NCI-H2171 treated with DMSO at 0.1 percent for 48 hours (cell line): ENCODE data around the gene U2SURP.
A peak's percentile ranks its signal among the peaks of the same experiment; 100 is the strongest.

Source experiments
- DNase-seq: peaks from one replicate; lab custom pipeline; 2025; lab: John Stamatoyannopoulos, UW

The U2SURP gene

GRCh38 chr3:143001369-143002082 is at the start of gene U2SURP:
Gene U2SURP, plus strand, starts transcription at chr3:143001570. Its CDS starts 59 bp downstream, at chr3:143001629.
- peak; percentile 99 for DNase-seq

- DNase-seq = no peak
Measured at GRCh38 chr3:142951794-142952193, 49.6 kb upstream of the U2SURP start.

DNA sequence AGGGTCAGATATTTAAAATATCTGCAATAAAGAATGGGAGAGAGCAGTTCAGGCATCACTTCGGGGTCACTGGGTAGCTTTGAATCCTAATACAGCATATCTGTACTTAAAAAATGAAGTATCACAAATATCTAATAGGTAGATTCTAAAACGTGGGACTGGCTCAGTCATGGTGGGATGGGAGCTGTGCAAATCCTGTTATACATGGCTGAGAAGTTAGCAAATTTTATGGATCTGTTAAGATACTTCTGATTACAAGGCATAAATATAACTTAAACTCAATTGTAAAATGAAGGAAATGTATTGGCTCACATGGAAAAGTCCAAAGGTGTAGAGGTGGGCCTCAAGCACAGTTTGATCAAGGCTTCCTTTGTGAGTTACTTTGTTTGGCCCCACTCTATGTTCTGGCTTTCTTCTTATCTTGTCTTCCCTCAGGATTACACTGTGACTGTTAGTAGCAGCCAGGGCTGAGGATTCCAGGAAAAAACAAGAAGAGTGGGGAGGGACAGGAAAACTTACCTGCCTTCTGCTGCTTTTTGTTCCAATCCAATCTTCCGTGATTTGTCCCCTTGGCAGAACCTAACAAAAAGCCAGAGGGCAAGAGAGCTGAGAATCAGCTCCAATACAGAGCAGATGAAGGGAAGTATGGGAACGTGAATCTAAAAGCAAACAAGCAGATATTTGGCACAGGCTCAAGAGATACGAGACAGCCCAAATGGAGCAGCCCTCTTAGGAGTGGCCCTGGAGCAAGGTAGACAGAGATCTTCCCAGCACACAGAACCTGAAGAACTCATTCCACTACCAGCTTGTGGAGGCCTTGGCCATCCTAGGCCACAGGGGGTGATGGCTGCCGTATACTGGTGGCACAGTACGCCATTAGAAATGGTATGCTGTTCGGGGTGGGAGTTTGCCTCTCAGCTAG is 48.8 kb upstream of the U2SURP start:
- no peak for DNase-seq

- DNase-seq = no peak
Measured at GRCh38 chr3:142953443-142953842, 47.9 kb upstream of the U2SURP start.

- DNase-seq = no peak
Measured at GRCh38 chr3:142958707-142959106, 42.7 kb upstream of the U2SURP start.

DNA sequence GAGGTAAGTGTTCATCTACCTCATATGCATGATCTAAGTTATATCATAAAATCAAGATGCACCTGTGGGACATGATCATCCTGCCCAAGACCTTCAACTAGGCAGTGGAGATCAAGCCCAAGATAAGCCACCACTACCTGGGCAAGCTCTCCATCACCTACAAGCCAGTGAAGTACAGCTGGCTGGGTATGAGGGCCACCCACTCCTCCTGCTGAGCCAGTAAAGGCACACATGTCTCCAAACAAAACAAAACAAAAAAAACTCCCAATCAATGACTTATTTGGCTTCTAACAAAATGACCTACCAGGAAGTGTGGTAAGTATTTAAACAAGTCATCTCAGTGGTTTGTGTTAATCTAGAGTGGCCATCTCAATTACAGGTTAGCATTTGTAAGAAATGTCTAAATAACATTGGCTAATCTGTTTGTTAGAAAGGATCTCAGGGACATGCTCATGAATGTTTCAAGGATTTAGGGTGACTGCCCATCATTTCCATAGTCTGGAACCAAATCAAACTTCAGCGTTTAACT is 41.0 kb upstream of the U2SURP start:
- no peak for DNase-seq

GRCh38 chr3:142961539-142961938 is 39.8 kb upstream of the U2SURP start:
- DNase-seq = no peak

GRCh38 chr3:142962175-142962519 is 39.2 kb upstream of the U2SURP start:
- no peak for DNase-seq

GRCh38 chr3:142962520-142963233 is 38.7 kb upstream of the U2SURP start:
- DNase-seq = no peak

DNA sequence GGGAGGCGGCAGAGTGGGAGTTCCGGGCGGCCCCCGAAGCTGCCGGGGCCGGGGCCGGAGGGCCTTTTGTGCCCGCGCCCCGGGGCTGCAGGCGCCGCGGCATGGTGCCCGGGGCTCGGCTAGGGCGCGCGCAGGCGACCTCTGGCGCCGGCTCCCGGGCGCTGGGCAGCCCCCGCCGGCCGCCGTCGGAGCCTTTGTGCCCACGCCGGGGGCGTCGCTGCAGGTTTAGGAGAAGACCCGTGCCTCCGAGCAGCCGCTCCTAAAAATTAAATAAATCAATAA is 38.2 kb upstream of the U2SURP start:
- DNase-seq = peak; percentile 52

- peak; percentile 58 for DNase-seq
Measured at GRCh38 chr3:142963516-142964448, 37.6 kb upstream of the U2SURP start, which contains the start of gene PAQR9. Gene PAQR9, minus strand, starts transcription at chr3:142963674. Its CDS starts 338 bp downstream, at chr3:142963336.

DNA sequence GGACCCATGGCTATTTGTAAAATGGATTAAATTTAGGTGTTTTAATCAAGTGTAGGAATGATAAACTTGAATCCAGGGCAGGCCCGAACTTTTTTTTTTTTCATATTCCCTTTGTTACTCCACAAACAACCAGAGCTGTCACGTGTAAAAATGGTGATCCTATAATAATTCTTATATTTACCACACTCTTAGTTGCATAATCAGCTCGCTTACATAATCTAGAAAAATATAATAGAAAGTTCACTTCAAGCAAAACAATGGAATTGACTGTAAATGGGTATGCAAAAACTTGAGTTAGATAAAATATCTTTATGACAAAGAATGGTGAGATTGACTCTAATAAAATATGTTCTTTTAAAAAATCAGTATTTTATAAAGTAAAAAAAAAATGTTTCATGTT is 35.8 kb upstream of the U2SURP start:
- DNase-seq = no peak

DNA sequence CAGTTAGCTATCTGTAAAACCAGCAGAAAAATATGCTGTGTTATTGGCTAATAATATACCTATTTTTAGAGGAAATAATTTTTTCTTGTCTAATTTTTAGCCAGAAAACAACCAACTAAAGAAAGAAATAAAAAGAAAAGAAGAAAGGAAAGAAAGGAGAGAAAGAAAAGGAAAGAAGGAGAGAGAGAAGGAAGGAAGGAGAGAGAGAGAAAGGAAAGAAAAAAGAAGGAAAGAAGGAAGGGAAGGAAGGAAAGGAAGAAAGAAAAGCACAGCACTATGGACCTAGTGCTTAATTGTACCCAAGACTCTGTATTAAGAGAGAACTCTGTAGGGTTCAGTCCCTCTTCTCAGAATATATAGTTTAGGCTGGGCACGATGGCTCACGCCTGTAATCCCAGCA is 34.6 kb upstream of the U2SURP start:
- no peak for DNase-seq

GRCh38 chr3:142968319-142969025 is 32.9 kb upstream of the U2SURP start:
- no peak for DNase-seq

- no peak for DNase-seq
Measured at GRCh38 chr3:142971431-142971830, 29.9 kb upstream of the U2SURP start.

GRCh38 chr3:142972092-142972753 is 29.1 kb upstream of the U2SURP start:
- DNase-seq = no peak

DNA sequence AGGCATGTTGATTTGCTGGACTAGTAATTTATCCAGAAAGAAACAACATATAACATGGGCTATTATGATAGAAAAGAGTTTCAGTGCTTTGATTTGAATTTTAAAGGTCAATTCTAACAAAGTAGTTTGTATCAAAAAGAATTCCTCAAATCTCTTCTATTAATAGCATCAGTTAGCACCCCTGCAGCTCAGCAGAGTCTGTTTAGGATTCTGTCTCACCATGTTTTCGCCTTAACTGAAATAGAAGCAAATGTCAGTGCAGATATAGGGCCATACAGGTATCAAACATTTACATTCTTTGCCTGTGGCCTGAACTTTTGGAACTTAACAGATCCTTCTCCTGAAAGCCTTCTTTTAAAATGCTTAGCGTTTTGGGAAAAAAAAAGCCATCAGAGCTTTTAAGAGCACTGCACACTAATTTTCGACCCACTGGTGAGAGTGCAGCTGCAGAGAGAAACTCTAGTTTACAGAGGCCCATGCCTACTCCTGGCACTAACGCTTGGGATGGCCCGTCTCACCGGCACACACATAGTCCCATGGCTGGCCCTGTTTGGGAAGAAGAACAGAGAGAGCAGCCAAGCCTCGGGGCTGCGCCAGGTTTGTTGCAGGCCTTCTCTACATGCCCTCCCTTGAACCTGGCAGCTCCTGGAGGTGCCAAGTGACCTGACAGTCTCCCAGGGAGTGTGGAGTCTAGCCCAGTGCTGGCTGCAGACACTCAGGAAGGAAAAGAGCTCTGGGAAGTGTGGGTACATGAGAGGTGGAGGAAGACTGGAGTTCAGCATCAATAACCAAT is 28.0 kb upstream of the U2SURP start:
- no peak for DNase-seq

GRCh38 chr3:142975316-142975995 is 25.9 kb upstream of the U2SURP start:
- no peak for DNase-seq
